IPS-NIHi11 (cell line): ENCODE measurements around the gene DMRTB1.

Source experiments
- DNase-seq: peaks from one replicate; pipeline ENCODE4 v3.0.0; 2012; ENCODE audit warnings: mixed read lengths, low spot score

The DMRTB1 gene

DNA sequence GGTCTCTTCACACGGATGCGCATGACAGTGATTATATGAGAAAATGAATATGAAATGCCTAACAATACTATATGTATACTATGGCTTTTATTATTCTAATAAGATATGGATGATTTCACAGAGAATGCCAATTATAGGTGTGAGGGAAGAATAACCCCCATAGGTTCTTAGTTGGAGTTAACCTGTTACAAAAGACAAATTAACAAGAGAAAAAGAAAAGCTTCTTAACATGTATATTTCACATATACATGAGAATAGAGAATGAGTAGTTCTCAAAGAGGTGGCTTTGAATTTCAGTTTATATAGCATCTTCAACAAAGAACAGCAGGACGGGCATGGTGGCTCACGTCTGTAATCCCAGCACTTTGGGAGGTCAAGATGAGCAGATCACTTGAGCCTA lies 24.0 kb upstream of the DMRTB1 start:
- no peak for DNase-seq

DNA sequence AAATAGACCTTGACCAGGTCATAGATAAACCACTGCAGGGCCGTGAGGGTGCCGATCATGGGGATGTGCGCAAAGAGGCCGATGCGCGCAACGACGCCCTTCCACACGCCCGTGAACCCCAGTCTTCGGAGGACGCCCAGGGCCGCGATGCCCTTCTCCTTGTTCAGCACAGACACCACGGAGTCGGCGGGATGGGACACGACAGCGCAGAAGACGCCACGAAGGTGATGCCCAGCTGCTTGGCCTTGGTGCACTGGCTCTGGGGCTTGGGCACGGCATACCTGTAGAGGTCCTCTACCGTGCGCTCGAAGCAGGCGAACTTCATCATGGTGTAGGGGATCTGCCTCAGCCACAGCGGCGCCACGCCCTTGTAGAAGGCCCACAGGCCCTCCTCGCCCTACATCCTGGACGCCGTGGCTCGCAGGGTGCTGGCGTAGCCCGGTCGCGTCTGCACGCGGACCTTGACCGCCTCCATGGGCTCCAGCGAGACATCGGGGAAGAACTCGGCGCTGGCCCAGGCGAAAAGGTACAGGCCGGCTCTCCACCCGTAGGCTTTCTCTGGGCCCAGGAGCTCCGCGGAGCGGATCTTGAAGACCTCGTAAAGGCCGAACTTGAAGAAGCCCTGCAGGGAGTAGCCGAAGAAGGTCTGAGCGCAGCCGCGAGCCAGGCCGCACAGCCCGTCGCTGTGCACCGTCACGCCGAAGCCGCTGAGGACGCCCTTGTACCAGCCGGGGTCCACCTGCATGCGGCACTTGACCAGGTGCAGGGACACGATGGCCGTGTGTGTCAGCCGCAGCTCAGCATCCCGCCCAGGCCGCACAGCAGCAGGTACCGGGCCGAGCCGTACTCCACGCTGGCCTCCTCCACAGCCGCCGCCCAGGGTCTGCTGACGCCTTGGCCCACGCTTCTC lies 20.5 kb upstream of the DMRTB1 start:
- no peak for DNase-seq

DNA sequence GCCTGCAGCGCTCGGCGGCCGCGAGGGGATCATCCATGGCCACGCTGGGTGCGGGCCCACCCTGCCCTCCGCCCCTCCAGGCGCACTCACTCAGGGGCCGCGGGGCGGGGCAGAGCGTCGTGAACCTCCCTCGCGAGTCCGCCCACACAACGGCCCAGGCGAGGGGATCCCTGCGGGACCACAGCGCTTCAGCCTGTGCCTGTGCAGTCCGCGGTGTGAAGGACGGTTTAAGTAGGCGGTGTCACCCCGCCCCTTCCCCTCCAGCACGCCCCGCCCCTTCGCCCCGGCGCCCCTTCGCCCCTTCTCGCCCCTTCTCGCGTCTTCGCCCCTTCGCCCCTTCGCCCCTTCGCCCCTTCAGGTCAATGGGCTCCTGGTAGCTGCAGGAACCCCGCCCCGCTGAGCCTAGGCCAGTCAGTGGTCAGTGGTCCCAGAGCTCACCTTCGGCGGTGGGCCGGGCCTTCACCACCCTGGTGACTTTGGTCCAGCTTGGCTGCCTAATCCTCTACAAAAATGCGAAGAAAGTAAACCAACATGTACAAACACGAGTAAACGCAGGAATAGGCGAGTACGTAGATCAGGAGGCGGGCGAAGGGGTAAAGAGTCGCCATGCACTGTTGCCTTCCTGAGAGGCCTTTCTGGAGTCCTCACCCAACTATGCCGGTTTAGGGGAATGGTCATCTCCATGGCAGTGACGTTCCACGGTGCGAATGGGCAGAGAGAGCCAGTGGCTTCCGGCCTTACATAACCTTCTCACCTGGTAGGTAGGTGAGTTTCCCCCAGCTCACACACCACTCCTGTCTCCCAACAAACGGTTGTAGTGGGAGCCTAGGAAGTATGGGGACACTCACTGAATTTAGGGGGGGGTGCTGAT lies 19.6 kb upstream of the DMRTB1 start:
- no peak for DNase-seq

DNA sequence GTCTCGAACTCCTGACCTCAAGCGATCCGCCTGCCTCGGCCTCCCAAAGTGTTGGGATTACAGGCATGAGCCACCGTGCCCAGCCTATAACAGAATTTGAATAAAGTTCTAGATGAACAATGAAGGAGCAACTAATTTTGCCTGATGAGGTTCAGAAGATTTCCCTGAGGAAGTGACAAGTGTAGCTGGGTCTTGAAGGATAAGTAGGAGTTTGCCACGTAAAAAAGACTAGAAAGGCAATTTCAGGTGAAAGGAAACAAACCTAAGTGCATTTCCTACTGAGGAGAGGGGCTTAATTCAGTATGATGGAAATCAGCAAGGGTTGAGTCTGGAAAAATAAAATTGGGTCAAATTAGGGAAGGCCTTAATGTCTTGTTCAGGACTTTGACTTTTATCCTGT lies 18.6 kb upstream of the DMRTB1 start:
- DNase-seq: no peak

DNA sequence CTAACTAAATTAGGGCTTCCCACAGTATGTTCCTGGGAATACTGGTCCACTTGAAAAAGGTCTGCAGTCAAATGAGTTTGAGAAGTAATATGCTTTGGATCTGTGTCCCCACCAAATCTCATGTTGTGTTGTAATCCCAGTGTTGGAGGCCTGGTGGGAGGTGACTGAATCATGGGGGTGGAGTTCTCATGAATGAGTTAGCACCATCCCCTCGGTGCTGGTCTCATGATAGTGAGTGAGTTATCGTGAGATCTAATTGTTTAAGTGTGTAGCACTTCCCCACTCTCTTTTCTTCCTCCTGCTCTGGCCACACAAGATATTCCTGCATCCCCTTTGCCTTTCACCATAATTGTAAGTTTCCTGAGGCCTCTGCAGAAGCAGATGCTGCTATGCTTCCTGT lies 16.9 kb upstream of the DMRTB1 start:
- DNase-seq: no peak

DNA sequence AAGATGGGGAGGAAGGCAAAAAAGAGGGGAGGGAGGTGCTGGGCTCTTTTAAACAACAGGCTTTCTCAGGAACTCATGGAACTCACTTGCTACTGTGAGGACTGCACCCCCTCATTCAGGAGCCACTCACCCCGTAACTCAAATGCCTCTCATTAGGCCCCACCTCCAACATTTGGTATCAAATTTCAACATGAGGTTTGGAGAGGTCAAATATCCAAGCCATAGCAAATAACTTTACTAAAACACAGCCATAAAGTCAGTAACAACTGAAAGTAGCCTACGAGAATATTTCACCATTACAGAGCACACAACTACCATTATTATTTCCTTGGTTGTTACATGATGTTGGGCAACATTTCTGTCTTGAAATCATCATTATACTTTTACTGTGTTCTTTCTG lies 13.1 kb upstream of the DMRTB1 start:
- DNase-seq: no peak

DNA sequence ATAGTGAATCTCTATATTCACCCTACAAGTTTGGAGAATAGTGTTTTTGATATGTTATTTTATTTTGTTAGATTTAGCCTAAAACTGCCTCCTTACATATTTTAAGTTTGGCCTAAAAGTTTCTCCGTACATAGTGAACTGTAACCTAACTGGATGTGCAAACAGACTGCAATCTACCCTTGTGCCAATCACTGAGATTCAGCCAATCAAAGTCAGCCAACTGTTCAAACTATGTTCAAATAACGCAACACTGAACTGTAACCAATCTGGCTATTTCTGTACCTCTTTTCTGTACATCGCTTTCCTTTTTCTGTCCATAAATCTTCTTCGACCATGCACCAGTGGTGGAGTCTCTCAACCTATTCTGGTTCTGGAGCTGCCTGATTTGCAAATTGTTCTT lies 11.8 kb upstream of the DMRTB1 start:
- no peak for DNase-seq

DNA sequence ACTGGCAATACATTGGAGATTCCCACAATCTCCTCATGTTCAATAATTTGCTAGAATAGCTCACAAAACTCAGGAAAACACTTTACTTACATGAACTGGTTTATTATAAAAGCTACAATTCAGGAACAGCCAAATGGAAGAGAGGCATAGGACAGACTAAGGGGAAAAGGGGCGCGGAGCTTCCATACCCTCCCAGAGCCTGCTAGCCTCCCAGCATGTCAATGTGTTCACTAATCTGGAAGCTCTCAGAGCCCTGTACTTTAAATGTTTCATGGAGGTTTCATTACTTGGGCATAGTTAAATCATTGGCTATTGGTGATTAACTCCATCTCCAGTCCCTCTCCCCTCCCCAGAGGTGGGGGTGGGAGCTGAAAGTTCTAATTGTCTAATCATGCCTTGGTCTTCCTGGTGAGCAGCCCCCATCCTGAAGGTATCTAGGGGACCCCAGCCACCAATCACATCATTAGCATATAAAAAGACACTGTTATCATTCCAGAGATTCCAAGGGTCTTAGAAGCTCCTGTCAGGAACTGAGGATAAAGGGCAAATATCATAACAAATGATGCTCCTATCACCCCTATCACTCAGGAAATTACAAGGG lies 10.9 kb upstream of the DMRTB1 start:
- DNase-seq: no peak

DNA sequence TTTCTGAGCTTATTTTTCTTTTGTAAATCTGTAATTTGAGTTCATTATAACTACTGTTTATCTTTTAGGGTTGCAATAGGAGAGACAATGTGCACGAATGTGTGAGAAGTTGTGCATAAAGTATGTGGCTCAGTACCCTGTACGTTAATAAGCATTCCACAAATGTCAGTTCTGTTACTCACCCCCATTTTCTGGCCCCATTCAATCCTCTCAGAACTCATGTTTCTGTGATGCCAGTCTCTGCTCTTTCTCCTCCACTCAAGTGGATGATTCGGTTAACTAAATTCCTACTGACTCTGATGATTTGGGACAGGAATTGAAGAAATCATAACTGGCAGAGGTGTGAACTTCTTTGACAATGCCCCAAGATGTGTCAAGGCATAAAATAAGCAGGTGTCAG lies 10.2 kb upstream of the DMRTB1 start:
- DNase-seq: no peak

DNA sequence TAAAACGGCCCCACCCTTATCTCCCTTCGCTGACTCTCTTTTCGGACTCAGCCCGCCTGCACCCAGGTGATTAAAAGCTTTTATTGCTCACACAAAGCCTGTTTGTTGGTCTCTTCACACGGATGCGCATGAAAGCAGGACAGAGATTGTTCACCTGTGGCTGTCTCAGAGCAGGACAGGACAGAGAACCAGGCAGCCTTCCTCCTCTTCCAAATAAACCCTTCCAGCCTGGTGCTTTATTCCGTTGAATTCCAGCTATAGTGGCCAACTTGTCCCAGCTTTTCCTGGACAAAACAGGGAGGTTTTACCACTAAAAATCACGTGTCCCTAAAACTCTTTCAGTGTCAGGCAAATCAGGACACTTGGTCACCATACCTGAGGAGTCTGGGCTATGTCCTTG lies 9.5 kb upstream of the DMRTB1 start:
- no peak for DNase-seq

DNA sequence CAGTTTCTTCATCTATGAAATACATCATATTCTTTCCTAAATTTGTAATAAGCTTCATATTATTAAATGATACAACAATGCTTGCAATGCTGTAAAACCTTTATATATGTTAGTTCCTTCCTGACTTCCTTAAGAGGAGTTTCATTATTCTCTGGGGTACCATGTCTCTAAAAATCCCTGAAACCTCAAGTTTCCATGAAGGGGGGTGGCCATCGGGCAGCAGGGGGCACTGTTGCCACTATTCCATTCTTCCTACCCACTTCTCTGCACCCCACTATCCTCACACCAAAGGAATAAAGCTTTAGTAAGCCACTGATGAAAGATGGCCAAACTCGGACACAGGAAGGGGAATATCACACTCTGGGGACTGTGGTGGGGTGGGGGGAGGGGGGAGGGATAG lies 9.0 kb upstream of the DMRTB1 start:
- DNase-seq: no peak

DNA sequence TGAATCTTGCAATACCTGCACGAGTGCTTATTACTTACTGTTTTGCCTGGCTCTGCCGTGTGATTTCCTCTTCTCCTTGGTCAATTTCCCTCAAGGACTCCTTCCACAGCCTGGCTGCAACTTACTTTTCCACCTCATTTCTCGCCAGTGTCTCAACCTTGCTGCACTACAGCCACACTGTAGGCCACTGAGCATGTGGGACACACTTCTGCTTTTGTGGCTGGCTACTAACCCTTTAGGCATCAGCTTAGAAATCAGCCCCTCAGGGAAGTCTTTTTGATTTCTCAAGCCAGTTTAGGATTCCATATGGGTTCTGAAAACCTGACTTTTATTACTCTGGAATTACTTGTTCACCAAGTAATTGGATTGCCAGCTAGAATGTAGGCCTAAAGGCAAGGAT lies 5.2 kb upstream of the DMRTB1 start:
- DNase-seq: no peak

DNA sequence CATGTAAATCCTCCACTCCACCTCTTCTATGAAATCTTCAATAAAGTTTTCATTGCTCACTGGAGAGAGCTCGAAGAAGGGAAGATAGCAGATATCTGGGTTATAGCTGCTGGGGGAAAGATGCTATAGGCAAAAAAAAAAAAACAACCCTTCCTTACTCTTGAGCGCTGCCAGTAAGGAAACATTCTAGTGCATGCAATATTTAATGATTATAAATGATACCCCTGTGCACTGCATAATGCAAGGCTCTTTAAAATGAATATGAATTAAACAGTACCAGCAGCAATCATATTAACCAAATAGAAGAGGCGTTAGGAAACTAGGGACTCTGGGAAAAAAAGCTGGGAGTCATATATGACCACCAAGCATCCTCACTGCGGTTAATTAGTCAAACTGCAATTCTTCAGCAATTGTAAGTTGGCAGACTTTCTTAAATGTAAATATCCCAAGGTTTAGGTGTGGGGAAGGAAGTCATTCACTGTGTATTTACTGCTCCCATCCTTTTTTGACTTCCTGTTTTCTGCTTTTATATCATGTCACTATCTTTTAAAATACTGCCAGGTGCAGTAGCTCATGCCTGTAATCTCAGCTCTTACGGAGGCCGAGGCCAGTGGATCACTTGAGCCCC lies 3.7 kb upstream of the DMRTB1 start:
- DNase-seq: no peak

DNA sequence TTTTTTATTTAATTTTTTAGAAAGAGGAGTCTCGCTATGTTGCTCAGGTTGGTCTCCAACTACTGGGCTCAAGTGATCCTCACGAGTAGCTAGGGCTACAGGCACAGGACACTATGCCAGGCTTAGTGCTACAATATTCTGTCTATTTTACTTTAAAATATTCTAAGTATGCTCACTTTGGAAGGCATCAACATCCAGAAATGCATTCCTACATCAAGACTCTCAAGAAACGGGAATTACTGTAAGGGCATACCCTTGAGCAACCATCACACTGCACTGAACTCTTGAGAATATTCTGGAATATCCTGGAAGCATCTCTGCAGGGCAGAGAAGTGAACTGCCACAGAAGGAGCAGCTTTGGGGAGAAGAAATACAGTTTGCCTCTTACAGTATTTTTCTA lies 565 bp upstream of the DMRTB1 start:
- no peak for DNase-seq

DNA sequence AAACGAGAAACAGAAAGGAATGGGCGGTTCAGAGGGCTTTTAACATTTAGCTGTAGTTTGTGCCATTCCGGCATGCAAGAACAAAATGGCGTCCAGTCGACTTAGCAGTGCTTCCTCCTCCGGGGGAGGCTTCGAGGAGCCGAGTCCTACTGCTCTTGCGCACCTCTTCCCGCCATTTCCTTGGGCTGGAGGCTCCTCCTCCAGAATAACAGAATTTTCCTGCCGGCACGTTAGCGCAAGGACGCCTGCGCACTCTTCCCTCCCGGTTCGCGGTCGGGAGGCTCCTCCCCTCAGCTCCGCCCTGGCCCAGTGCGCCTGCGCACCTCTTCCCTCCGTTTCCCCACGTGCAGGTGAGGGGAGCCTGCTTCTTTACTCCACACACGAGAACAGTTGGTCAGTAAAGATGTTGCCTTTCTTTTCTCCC lies 1.0 kb downstream of the DMRTB1 start:
- no peak for DNase-seq

DNA sequence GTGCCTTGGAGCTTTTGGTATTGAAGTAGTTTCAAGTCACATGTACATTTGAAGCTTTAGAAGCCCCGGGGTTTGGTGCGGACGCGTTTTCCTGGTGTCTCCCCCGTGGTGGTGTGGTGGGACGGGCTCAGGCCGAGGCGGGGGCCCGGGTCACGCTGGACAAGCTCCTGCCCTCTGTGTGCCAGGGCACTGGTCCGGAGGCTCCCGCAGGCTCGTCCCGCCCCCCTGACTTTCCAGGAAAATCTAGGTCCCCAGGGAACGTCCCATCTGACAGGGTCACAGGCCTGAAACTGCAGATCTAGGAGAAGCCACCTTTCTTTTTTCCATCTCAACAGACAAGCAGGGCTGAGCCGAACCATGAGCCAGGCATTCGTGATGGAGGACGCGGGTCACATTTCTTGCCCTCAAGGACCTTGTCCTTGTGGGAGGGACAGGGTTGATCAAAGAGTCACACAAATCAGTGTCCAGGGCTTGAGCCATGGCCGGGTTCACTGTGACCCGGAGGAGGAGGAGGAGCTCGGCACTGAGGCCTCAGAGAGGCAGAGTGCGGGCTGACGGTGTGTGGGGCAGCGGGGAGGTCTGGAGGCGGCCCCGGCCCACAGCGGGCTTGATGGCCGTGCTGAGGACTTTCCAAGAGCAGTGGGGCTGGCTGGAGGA lies 1.6 kb downstream of the DMRTB1 start:
- DNase-seq: no peak

DNA sequence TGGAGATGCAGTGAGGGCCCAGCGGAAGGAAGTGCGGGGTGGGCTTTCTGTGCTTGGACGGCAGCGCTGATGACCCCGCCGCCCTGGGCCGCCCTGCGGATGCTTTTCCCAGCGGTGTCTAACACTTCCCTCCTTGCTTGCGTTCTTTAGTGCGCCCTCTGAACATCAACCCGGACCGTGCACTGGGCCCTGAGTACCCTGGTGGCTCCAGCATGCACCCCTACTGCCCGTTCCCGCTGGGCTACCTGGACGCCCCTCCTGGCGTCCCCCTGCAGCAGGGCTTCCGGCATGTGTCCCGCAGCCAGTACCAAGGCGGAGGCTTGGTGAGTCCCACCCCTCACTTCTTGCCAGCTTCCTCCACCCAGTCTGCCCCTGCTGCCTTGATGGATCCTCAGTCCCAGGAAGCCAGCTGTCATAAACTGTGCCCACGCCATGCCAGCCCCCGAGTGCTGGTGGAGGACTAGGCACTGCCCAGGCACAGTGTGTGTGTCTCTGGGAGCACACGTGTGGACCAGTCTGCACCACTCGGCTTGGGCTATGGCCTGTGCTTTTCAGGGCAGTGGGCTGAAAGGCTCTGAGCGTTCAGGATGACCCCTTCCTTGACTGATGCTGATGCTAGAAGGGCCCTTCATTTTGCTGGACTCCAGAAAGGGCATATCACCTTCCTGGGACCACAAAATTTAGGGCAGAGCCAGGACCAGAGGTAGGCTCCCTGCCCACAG lies 2.3 kb downstream of the DMRTB1 start:
- DNase-seq: no peak

DNA sequence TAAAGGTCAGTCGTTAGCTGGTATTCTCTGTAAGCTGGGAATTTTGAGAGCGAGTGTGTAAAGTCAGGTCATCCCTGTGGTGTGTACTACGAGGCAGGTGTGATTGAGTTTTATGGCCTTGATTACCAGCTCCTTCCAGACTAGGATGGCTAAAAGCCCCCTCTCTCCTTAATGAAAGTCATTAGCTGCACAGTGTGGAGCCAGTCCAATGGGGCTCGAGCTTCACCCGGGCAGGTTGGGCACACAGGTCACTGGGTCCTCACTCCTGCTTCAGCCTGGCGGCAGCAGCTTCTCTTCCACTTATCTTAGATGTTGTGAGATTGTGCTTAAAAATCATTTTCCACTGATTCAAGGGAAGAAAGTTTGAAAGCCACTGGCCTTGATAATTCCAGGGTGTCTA lies 3.0 kb downstream of the DMRTB1 start:
- no peak for DNase-seq

DNA sequence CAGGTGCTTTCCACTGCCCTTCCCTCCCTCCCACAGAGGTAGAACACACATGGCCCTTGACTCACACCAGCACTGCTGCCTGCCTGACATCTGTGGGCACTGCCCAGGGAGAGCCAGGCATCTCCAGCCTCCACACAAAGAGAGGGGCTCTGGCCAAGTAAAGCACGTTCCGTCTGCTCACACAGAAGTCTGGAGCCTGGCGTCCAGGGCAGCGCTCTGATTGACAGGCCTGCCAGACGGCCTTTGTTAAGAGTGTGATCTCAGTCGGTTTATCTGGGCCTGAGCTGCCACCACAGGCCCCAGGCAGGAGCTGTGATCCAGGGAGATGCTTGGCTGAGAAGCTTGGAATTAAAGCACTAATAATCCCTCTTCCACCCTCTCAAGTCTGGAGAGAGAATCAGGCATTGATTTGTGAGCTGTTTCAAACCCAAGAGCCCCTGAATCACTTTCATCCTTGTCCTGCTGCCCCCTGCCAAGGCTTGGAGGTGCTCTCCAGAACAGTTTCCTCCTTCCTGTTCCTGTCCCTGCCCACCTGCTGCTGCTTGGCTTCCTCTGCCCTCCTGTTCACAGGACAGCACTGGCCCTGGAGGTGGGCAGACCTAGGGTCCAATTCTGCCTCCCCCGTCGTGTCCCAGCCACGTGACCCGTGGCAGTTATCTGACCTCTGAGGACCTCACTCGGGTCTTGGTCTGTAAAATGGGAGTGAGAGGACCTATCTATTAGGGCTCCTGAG lies 3.7 kb downstream of the DMRTB1 start:
- no peak for DNase-seq
